Endothelial cell of umbilical vein (primary cell): ENCODE results near the gene LTF. TPM values are rescaled to one million over a fixed set of nuclear protein-coding genes. Genes with fewer than 3 reads are reported as not detected.

ENCODE experiments used
- BruUV-seq: library from RNA; stranded (reverse); fragments of 400-500 nt; replicated peaks from 2 replicates; lab custom pipeline; 2021; lab: Mats Ljungman, UMichigan
- CTCF ChIA-PET: fragments of 300-600, 350-600 bp; sonication (Branson Sonifier 250); formaldehyde crosslinking; loops from one replicate; lab custom pipeline; 2021; ENCODE audit warnings: antibody characterized with exemption, inconsistent platforms; lab: Charles Lee
- POLR2A ChIA-PET: fragments of 300-600, 350-600 bp; sonication (Branson Sonifier 250); formaldehyde crosslinking; loops from one replicate; lab custom pipeline; 2021; ENCODE audit warnings: antibody characterized with exemption, inconsistent platforms; lab: Charles Lee
- DNase-seq: peaks from one replicate; pipeline ENCODE4 v3.0.0-alpha.2; 2011; ENCODE audit warnings: low read depth, low spot score
- FAIRE-seq: peaks from 2 replicates; lab custom pipeline; 2011; peaks lifted over from hg19 to GRCh38; lab: Jason Lieb, UNC
- H2AFZ ChIP-seq: 2 replicates; pipeline ENCODE4 v1.6.0; 2012; ENCODE audit warnings: low read depth, low read length, control low read depth, inconsistent platforms
- H3K27ac ChIP-seq: 2 replicates; pipeline ENCODE4 v1.5.1; 2011; ENCODE audit warnings: low read depth, mild to moderate bottlenecking, control low read depth, low read length, moderate library complexity; ENCODE audit not compliant: insufficient read depth
- H3K27me3 ChIP-seq, 2 experiments: 2 replicates each; pipeline versions ENCODE4 v1.6.0 to v1.6.1; 2011; ENCODE audit warnings: low read length in 2 of 2, mixed read lengths in 1 of 2; ENCODE audit not compliant: control insufficient read depth in 2 of 2, insufficient read depth in 2 of 2
- H3K36me3 ChIP-seq, 2 experiments: 2 replicates in 1 of 2; 3 replicates in 1 of 2; pipeline ENCODE4 v1.5.1; 2011; ENCODE audit warnings: low read length in 2 of 2, mild to moderate bottlenecking in 1 of 2, moderate library complexity in 1 of 2; ENCODE audit not compliant: control insufficient read depth in 2 of 2, insufficient read depth in 2 of 2; ENCODE audit errors: extremely low read depth in 1 of 2
- H3K4me1 ChIP-seq: 3 replicates; pipeline ENCODE4 v1.5.1; 2011; ENCODE audit warnings: mild to moderate bottlenecking, low read length; ENCODE audit not compliant: control insufficient read depth, insufficient read depth; ENCODE audit errors: extremely low read depth
- H3K4me2 ChIP-seq: 2 replicates; pipeline ENCODE4 v1.6.1; 2011; ENCODE audit warnings: low read length, control low read depth, mixed read lengths; ENCODE audit not compliant: insufficient read depth
- H3K4me3 ChIP-seq, 3 experiments: fragments of 200-600 bp in 1 of 3; sonication (generic), shearing (Covaris generic) in 1 of 3; replicated peaks in 1 of 3; 2 replicates each; pipeline ENCODE4 v1.5.1; 2011 to 2016; ENCODE audit warnings: control low read depth in 3 of 3, low read length in 3 of 3, mild to moderate bottlenecking in 2 of 3, inconsistent platforms in 1 of 3, low read depth in 1 of 3, moderate library complexity in 1 of 3; ENCODE audit not compliant: insufficient read depth in 1 of 3
- H3K79me2 ChIP-seq: 2 replicates; pipeline ENCODE4 v1.6.0; 2012; ENCODE audit warnings: low read length, inconsistent platforms; ENCODE audit not compliant: control insufficient read depth, insufficient read depth
- H3K9ac ChIP-seq: replicated peaks from 2 replicates; pipeline ENCODE3; 2011; ENCODE audit warnings: low read length, control low read depth; ENCODE audit not compliant: insufficient read depth; ENCODE audit errors: extremely low read depth
- H3K9me1 ChIP-seq: replicated peaks from 3 replicates; pipeline ENCODE4 v1.6.0; 2011; ENCODE audit warnings: mild to moderate bottlenecking, low read length; ENCODE audit not compliant: control insufficient read depth, insufficient read depth; ENCODE audit errors: extremely low read depth
- H3K9me3 ChIP-seq: replicated peaks from 2 replicates; pipeline ENCODE4 v1.5.1; 2012; ENCODE audit warnings: low read length, inconsistent platforms; ENCODE audit not compliant: control insufficient read depth, insufficient read depth
- H4K20me1 ChIP-seq: replicated peaks from 2 replicates; pipeline ENCODE3; 2011; ENCODE audit warnings: mild to moderate bottlenecking, low read length; ENCODE audit not compliant: control insufficient read depth, insufficient read depth; ENCODE audit errors: extremely low read depth
- EZH2 ChIP-seq: IDR thresholded peaks from 2 replicates; pipeline ENCODE4 v1.6.1; 2012; ENCODE audit warnings: borderline replicate concordance, low read depth, mild to moderate bottlenecking, moderate library complexity, low read length, inconsistent platforms; ENCODE audit not compliant: severe bottlenecking
- GATA2 ChIP-seq: IDR thresholded peaks from 2 replicates; pipeline ENCODE4 v1.7.0; 2011; ENCODE audit warnings: low read depth, mild to moderate bottlenecking, moderate library complexity, mixed read lengths, low read length; ENCODE audit not compliant: insufficient read length, insufficient read depth
- JUN ChIP-seq: IDR thresholded peaks from 2 replicates; pipeline ENCODE4 v1.6.1; 2011; ENCODE audit warnings: borderline replicate concordance, low read depth; ENCODE audit not compliant: insufficient read length, insufficient read depth
- POLR2AphosphoS5 ChIP-seq: IDR thresholded peaks from 2 replicates; pipeline ENCODE4 v1.6.1; 2012; ENCODE audit warnings: low read depth, mild to moderate bottlenecking, control low read depth, low read length, moderate library complexity; ENCODE audit not compliant: insufficient read depth
- dilution Hi-C: fragments of 300-500 bp; cut with MboI; formaldehyde crosslinking; loops from one replicate; pipeline ENCODE4 v1.15.0; 2019; ENCODE audit warnings: low sequenced_read_pairs; ENCODE audit not compliant: extremely low pct_ligation_motif_present
- intact Hi-C: fragments of 100-400 bp; cut with micrococcal nuclease; formaldehyde crosslinking; loops from one replicate; pipeline ENCODE4 v1.10.0; 2022
- polyA plus RNA-seq, 4 experiments: library from polyadenylated mRNA; depleted of rRNA in 3 of 4; stranded (reverse) in 3 of 4; unstranded in 1 of 4; fragments of >200 nt; gene quantifications; 2 replicates each; pipeline versions ENCODE4 v1.2.1 to v1.2.3, GENCODE V29; 2011 to 2012; ENCODE audit warnings: missing spikeins in 1 of 4
- total RNA-seq: library from RNA; stranded (reverse); gene quantifications from 2 replicates; pipeline ENCODE4 v1.2.3, GENCODE V29; 2021
- TF ChIP-seq, protein P1 (sequence below): IDR thresholded peaks from 2 replicates; pipeline ENCODE4 v1.6.1; 2011; ENCODE audit not compliant: insufficient read depth, insufficient read length

LTF gene
- total and polyA plus RNA-seq, 2 donors (not counting 3 experiments of a cell fraction or from before 2014, with no cell fraction given): not detected

DNA sequence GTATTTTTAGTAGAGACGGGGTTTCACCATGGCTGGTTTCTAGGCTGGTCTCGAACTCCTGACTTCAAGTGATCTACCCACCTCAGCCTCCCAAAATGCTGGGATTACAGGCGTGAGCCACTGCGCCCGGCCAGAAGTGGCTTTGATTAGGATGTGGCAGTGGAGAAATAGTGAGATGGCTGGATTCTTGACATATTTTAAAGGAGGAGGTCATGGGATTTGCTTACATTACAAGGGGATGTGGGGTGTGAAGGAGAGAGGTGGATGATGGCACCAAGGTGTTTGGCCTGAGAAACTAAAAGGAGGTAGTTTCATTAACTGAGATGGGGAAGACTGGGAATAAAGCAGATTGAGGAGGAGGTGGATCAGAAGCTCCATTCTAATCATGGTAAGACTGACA, 15.0 kb upstream of the LTF start:
- CTCF ChIA-PET: interaction anchor here (1.0 to 1.2 kb wide), 2 partner anchors 9 to 30 kb away, joined by 3 to 10 read pairs; no protein-coding TSS in a partner anchor
- Histone ChIP-seq H3K4me3 (no peak overlapping the region), H3K36me3 (no peaks in the 10 kb centered on the region), H2AFZ (no peak overlapping the region), H3K79me2 (no peaks in the 10 kb centered on the region), H3K4me2 (no peak overlapping the region), H3K9ac (no peak overlapping the region), H3K27me3 (peaks cover 5 to 7% of the 10 kb centered on the region in 2 experiments), H3K27ac (no peak overlapping the region), H3K9me1 (no peaks in the 10 kb centered on the region), H3K4me1 (no peaks in the 10 kb centered on the region), H4K20me1 (no peaks in the 10 kb centered on the region), H3K9me3 (no peaks in the 10 kb centered on the region)
- no TSS peak for BruUV-seq
- TF ChIP-seq, protein P1, sequence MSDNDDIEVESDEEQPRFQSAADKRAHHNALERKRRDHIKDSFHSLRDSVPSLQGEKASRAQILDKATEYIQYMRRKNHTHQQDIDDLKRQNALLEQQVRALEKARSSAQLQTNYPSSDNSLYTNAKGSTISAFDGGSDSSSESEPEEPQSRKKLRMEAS: no peak
- dilution Hi-C loops: no loop called here
- no peak for FAIRE-seq
- DNase-seq: no peak
- intact Hi-C loops: loop anchor here (10.0 kb wide), 1 partner anchor 415 kb away; no protein-coding TSS in a partner anchor
- POLR2A ChIA-PET: no interaction called here

GRCh38 chr3:46479021-46479420, 14.3 kb upstream of the LTF start:
- DNase-seq: no peak
- H3K27ac ChIP-seq: no peak overlapping the region
- H3K4me3 ChIP-seq: no peak overlapping the region
- dilution Hi-C loops: no loop called here
- H3K4me2 ChIP-seq: no peak overlapping the region
- H3K9ac ChIP-seq: no peak overlapping the region
- no peaks in the 10 kb centered on the region for H3K9me3 ChIP-seq
- CTCF ChIA-PET: no interaction called here
- H3K27me3 ChIP-seq: peaks cover 5 to 8% of the 10 kb centered on the region in 2 experiments
- no peaks in the 10 kb centered on the region for H3K9me1 ChIP-seq
- POLR2A ChIA-PET: no interaction called here
- no TSS peak for BruUV-seq
- no peaks in the 10 kb centered on the region for H3K4me1 ChIP-seq
- H3K36me3 ChIP-seq: no peaks in the 10 kb centered on the region
- no peak overlapping the region for H2AFZ ChIP-seq
- no peaks in the 10 kb centered on the region for H4K20me1 ChIP-seq
- H3K79me2 ChIP-seq: no peaks in the 10 kb centered on the region
- TF ChIP-seq EZH2: no peak
- no peak for TF ChIP-seq GATA2
- no peak for TF ChIP-seq POLR2AphosphoS5
- TF ChIP-seq JUN: no peak
- FAIRE-seq: no peak
- intact Hi-C loops: no loop called here
